H9 (cell line): ENCODE data around the gene CTNNA3. TPM values are rescaled to one million over a fixed set of nuclear protein-coding genes. Genes with fewer than 3 reads are reported as not detected.

ENCODE experiments used
- DNase-seq: peaks from one replicate; pipeline ENCODE4 v3.0.0-alpha.2; 2017
- H2AFZ ChIP-seq: one replicate; pipeline ENCODE4 v1.6.1; 2013; ENCODE audit warnings: mild to moderate bottlenecking, low read length, control low read depth, moderate library complexity
- H2AK5ac ChIP-seq: 2 replicates; pipeline ENCODE4 v1.6.1; 2013; ENCODE audit warnings: low read length, control low read depth, mixed read lengths; ENCODE audit not compliant: insufficient read length
- H2BK120ac ChIP-seq: one replicate; pipeline ENCODE4 v1.6.1; 2013; ENCODE audit warnings: low read depth, mild to moderate bottlenecking, low read length, control low read depth, inconsistent platforms; ENCODE audit not compliant: poor library complexity, severe bottlenecking
- H2BK12ac ChIP-seq: 2 replicates; pipeline ENCODE4 v1.6.1; 2013; ENCODE audit warnings: low read length, control low read depth, mixed read lengths, low read depth; ENCODE audit not compliant: insufficient read length
- H2BK15ac ChIP-seq: 2 replicates; pipeline ENCODE4 v1.6.1; 2013; ENCODE audit warnings: low read depth, low read length, control low read depth
- H2BK20ac ChIP-seq: one replicate; pipeline ENCODE4 v1.6.1; 2013; ENCODE audit warnings: low read depth, mild to moderate bottlenecking, low read length, control low read depth, inconsistent platforms; ENCODE audit not compliant: poor library complexity, severe bottlenecking
- H2BK5ac ChIP-seq: 2 replicates; pipeline ENCODE4 v1.6.1; 2013; ENCODE audit warnings: low read length, control low read depth, mixed read lengths; ENCODE audit not compliant: insufficient read length
- H3K14ac ChIP-seq: 2 replicates; pipeline ENCODE4 v1.6.1; 2013; ENCODE audit warnings: low read length, control low read depth; ENCODE audit not compliant: insufficient read depth
- H3K18ac ChIP-seq: 2 replicates; pipeline ENCODE4 v1.6.1; 2013; ENCODE audit warnings: low read depth, mild to moderate bottlenecking, mixed read lengths, low read length, control low read depth; ENCODE audit not compliant: insufficient read length
- H3K23ac ChIP-seq: 2 replicates; pipeline ENCODE4 v1.6.1; 2013; ENCODE audit warnings: low read length, control low read depth, mixed read lengths, low read depth; ENCODE audit not compliant: insufficient read length
- H3K23me2 ChIP-seq: 2 replicates; pipeline ENCODE4 v1.6.1; 2013; ENCODE audit warnings: low read depth, mild to moderate bottlenecking, mixed read lengths, low read length, control low read depth; ENCODE audit not compliant: insufficient read length, poor library complexity, severe bottlenecking
- H3K27ac ChIP-seq: 2 replicates; pipeline ENCODE4 v1.5.1; 2013; ENCODE audit warnings: low read length, control low read depth, mixed read lengths, low read depth; ENCODE audit not compliant: insufficient read length
- H3K27me3 ChIP-seq: 2 replicates; pipeline ENCODE4 v1.6.1; 2013; ENCODE audit warnings: low read length, control low read depth, inconsistent platforms; ENCODE audit not compliant: insufficient read depth
- H3K4ac ChIP-seq: 2 replicates; pipeline ENCODE4 v1.6.1; 2013; ENCODE audit warnings: low read depth, mild to moderate bottlenecking, control low read depth, inconsistent platforms, low read length, moderate library complexity
- H3K4me1 ChIP-seq: 2 replicates; pipeline ENCODE4 v1.6.1; 2013; ENCODE audit warnings: low read length, control low read depth, inconsistent platforms; ENCODE audit not compliant: insufficient read depth
- H3K4me2 ChIP-seq: 2 replicates; pipeline ENCODE4 v1.6.1; 2013; ENCODE audit warnings: low read length, control low read depth, mixed read lengths; ENCODE audit not compliant: insufficient read length, insufficient read depth
- H3K56ac ChIP-seq: 2 replicates; pipeline ENCODE4 v1.6.1; 2013; ENCODE audit warnings: low read depth, mild to moderate bottlenecking, mixed read lengths, low read length, control low read depth; ENCODE audit not compliant: insufficient read length
- H3K79me1 ChIP-seq: 2 replicates; pipeline ENCODE4 v1.6.1; 2013; ENCODE audit warnings: low read depth, mild to moderate bottlenecking, moderate library complexity, low read length, control low read depth, inconsistent platforms; ENCODE audit not compliant: insufficient read depth, poor library complexity, severe bottlenecking
- H3K79me2 ChIP-seq: 2 replicates; pipeline ENCODE4 v1.6.1; 2013; ENCODE audit warnings: low read length, control low read depth, inconsistent platforms; ENCODE audit not compliant: insufficient read depth
- H3K9ac ChIP-seq: 2 replicates; pipeline ENCODE4 v1.6.1; 2013; ENCODE audit warnings: low read length, control low read depth, mixed read lengths; ENCODE audit not compliant: insufficient read length; ENCODE audit errors: extremely low read depth
- H3K9me3 ChIP-seq: one replicate; pipeline ENCODE4 v1.6.1; 2013; ENCODE audit warnings: low read depth, low read length, inconsistent platforms; ENCODE audit not compliant: control insufficient read depth
- H3T11ph ChIP-seq: one replicate; pipeline ENCODE4 v1.6.1; 2013; ENCODE audit warnings: mild to moderate bottlenecking, low read length, control low read depth, inconsistent platforms
- H4K20me1 ChIP-seq: one replicate; pipeline ENCODE4 v1.6.1; 2013; ENCODE audit not compliant: control insufficient read depth, insufficient read length, insufficient read depth
- H4K5ac ChIP-seq: 2 replicates; pipeline ENCODE4 v1.6.1; 2013; ENCODE audit warnings: low read depth, mild to moderate bottlenecking, mixed read lengths, low read length, control low read depth; ENCODE audit not compliant: insufficient read length
- H4K8ac ChIP-seq: replicated peaks from 2 replicates; pipeline ENCODE4 v1.6.1; 2013; ENCODE audit warnings: low read length, control low read depth, mixed read lengths, low read depth; ENCODE audit not compliant: insufficient read length
- H4K91ac ChIP-seq: 2 replicates; pipeline ENCODE4 v1.6.1; 2013; ENCODE audit warnings: low read depth, mild to moderate bottlenecking, moderate library complexity, mixed read lengths, low read length, control low read depth; ENCODE audit not compliant: insufficient read length
- H3K27ac Mint-ChIP-seq, 3 experiments: 2 replicates in 2 of 3; 3 replicates in 1 of 3; pipeline ENCODE4 v1.8.0; 2020 to 2021; ENCODE audit warnings: mixed read lengths in 3 of 3, mild to moderate bottlenecking in 1 of 3, moderate library complexity in 1 of 3
- H3K27me3 Mint-ChIP-seq: 2 replicates; pipeline ENCODE4 v1.8.0; 2021; ENCODE audit warnings: low read depth, mild to moderate bottlenecking, moderate library complexity, mixed read lengths
- H3K36me3 Mint-ChIP-seq, 3 experiments: 2 replicates in 2 of 3; 3 replicates in 1 of 3; pipeline ENCODE4 v1.8.0; 2020 to 2021; ENCODE audit warnings: low read depth in 3 of 3, mixed read lengths in 3 of 3; ENCODE audit not compliant: insufficient read depth in 1 of 3
- H3K4me1 Mint-ChIP-seq, 2 experiments: 2 replicates each; pipeline ENCODE4 v1.8.0; 2020; ENCODE audit warnings: mixed read lengths in 2 of 2
- H3K4me3 Mint-ChIP-seq, 2 experiments: 2 replicates in 1 of 2; 3 replicates in 1 of 2; pipeline ENCODE4 v1.8.0; 2020 to 2021; ENCODE audit warnings: mild to moderate bottlenecking in 2 of 2, mixed read lengths in 2 of 2, moderate library complexity in 1 of 2
- H3K9me3 Mint-ChIP-seq, 2 experiments: 2 replicates in 1 of 2; 3 replicates in 1 of 2; pipeline ENCODE4 v1.8.0; 2020; ENCODE audit warnings: mild to moderate bottlenecking in 2 of 2, mixed read lengths in 2 of 2, moderate library complexity in 1 of 2
- CTCF ChIP-seq: fragments of 200-600 bp; sonication (generic); conservative IDR thresholded peaks from 3 replicates; pipeline ENCODE4 v1.8.0; 2021; ENCODE audit warnings: antibody characterized with exemption, mild to moderate bottlenecking
- WGBS: extraction: QIAGEN DNeasy Blood & Tissue Kit; methylation state at CpG from one replicate; pipeline ENCODE4 v1.1.7; 2013; ENCODE audit warnings: missing lambda C conversion rate, low lambda C conversion rate, mixed read lengths; ENCODE audit not compliant: insufficient read length; ENCODE audit errors: extremely low coverage; 5-methylcytosine and 5-hydroxymethylcytosine counted together
- total RNA-seq: library from RNA; stranded (reverse); gene quantifications from 2 replicates; pipeline ENCODE4 v1.2.1, GENCODE V29; 2021

CTNNA3 gene
- total RNA-seq, 1 experiment from 2014 or later: 3.3 TPM

GRCh38 chr10:67622984-67623383 lies 73.0 kb downstream of the CTNNA3 start:
- Mint-ChIP-seq H3K36me3 (no peaks in the 10 kb centered on the region; a peak in 1 of 7 replicates), H3K4me3 (no peak overlapping the region), H3K4me1 (no peaks in the 10 kb centered on the region), H3K27me3 (no peaks in the 10 kb centered on the region), H3K27ac (no peak overlapping the region; a peak in 1 of 7 replicates), H3K9me3 (peaks cover 0 to 2% of the 10 kb centered on the region in 2 experiments; a peak in 1 of 5 replicates)
- Histone ChIP-seq H2BK15ac (no peak overlapping the region), H4K20me1 (no peaks in the 10 kb centered on the region), H4K91ac (no peak overlapping the region), H3K23ac (no peak overlapping the region), H3K56ac (no peak overlapping the region), H2BK20ac (no peak overlapping the region), H3K27me3 (no peaks in the 10 kb centered on the region), H3K4me2 (no peak overlapping the region), H3K27ac (no peak overlapping the region), H4K5ac (no peak overlapping the region), H3K9ac (no peak overlapping the region), H3T11ph (no peak overlapping the region), H2AK5ac (no peak overlapping the region), H3K4ac (no peak overlapping the region), H2AFZ (no peak overlapping the region), H3K9me3 (no peaks in the 10 kb centered on the region), H2BK120ac (no peak overlapping the region), H3K14ac (no peak overlapping the region), H3K4me1 (no peaks in the 10 kb centered on the region), H3K18ac (no peak overlapping the region), H3K79me1 (no peaks in the 10 kb centered on the region), H2BK12ac (no peak overlapping the region), H3K79me2 (no peaks in the 10 kb centered on the region), H2BK5ac (no peak overlapping the region), H3K23me2 (no peaks in the 10 kb centered on the region), H4K8ac (no peak overlapping the region)
- TF ChIP-seq CTCF: no peak
- no peak for DNase-seq
- no CpG with 5 or more reads among the region's 1 CpG for WGBS
